ENCODE results near the gene C15orf62. TPM values are rescaled to one million over a fixed set of nuclear protein-coding genes. Genes with fewer than 3 reads are reported as not detected.

The C15orf62 gene
- total and polyA plus RNA-seq, 4 donors = 0.17 to 6.0 (median 1.5) TPM

DNA sequence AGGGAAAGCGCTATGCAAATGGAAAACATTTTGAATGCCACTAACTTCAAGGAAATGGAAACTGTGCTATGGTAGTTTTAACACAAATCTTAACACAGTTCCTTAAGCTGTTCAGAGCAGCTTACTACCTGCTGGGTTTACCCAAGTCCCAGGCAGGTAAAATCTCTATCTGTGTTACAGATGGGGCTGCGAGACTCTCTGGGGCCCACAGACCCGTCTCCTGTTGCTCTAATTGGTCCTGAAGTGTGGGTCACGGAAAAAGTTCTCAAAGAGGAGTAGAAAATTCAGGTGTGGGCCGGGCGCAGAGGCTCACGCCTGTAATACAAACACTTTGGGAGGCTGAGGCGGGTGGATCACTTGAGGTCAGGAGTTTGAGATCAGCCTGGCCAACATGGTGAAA is 20.2 kb downstream of the C15orf62 start:
- no peak overlapping the region for H3K27ac ChIP-seq (ENCODE audit: low read depth, low read length)
- WGBS (ENCODE audit: insufficient coverage) = 90% methylated on average over 3 of the region's 8 CpGs
- peaks cover 6% of the 10 kb centered on the region for H3K4me1 ChIP-seq (ENCODE audit: control insufficient read depth, insufficient read depth, low read length)

DNA sequence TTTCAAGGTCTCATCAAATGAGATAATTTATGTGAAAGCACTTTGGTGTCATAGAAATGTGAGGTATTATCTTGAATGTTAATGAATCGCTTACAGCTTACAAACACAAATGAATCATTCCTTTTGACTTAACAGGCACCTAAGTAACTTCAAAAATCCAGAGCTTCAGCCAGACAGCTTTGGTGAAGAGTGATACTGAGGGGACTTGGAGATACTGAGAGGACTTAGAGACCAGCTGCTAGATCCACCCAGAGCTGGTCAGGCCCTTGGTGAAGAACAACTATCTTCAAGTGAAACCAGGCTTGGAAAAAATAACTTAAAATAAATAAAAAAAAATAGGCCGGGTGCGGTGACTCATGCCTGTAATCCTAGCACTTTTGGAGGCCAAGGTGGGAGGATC is 20.9 kb downstream of the C15orf62 start:
- Histone ChIP-seq H3K27ac (ENCODE audit: low read depth, low read length) (no peak overlapping the region), H3K36me3 (ENCODE audit: control insufficient read depth, insufficient read depth, low read length) (peaks cover 7% of the 10 kb centered on the region), H3K4me3 (ENCODE audit: low read depth, low read length) (no peak overlapping the region), H3K4me1 (ENCODE audit: control insufficient read depth, insufficient read depth, low read length) (peaks cover 6% of the 10 kb centered on the region), H3K9me3 (ENCODE audit: control insufficient read depth, insufficient read depth, low read length) (no peaks in the 10 kb centered on the region), H3K27me3 (ENCODE audit: control insufficient read depth, insufficient read depth, low read length) (no peaks in the 10 kb centered on the region)
- DNase-seq (ENCODE audit: low read depth in 4 of 6, low spot score in 6 of 6) = no peak
- WGBS (ENCODE audit: insufficient coverage) = no CpG with 5 or more reads among the region's 3 CpGs

More for the DNA sequence above, 20.2 kb downstream of the C15orf62 start:
- Histone ChIP-seq H3K36me3 (ENCODE audit: control insufficient read depth, insufficient read depth, low read length) (peaks cover 7% of the 10 kb centered on the region), H3K9me3 (ENCODE audit: control insufficient read depth, insufficient read depth, low read length) (no peaks in the 10 kb centered on the region), H3K27me3 (ENCODE audit: control insufficient read depth, insufficient read depth, low read length) (no peaks in the 10 kb centered on the region), H3K4me3 (ENCODE audit: low read depth, low read length) (no peak overlapping the region)
- DNase-seq (ENCODE audit: low read depth in 4 of 6, low spot score in 6 of 6) = no peak

DNA sequence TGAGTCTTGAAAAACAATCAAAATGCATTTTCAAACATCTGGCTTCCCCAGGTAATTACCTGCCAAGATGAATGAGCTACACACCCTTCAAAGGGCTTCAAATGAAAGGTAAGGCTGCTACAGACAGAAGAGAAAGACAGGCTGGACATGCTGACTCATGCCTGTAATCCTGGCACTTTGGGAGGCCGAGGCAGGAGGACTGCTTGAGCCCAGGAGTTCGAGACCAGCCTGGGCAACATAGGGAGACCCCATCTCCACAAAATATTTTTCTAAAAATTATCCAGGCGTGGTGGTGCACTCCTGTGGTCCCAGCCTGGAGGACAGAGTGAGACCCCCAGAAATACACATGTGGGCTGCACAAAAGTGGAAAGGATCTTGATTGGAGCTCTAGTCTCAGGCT is 22.6 kb downstream of the C15orf62 start:
- no peak for DNase-seq (ENCODE audit: low read depth in 4 of 6, low spot score in 6 of 6)
- Histone ChIP-seq H3K9me3 (ENCODE audit: control insufficient read depth, insufficient read depth, low read length) (no peaks in the 10 kb centered on the region), H3K4me1 (ENCODE audit: control insufficient read depth, insufficient read depth, low read length) (peaks cover 6% of the 10 kb centered on the region), H3K36me3 (ENCODE audit: control insufficient read depth, insufficient read depth, low read length) (peaks cover 7% of the 10 kb centered on the region), H3K4me3 (ENCODE audit: low read depth, low read length) (no peak overlapping the region), H3K27me3 (ENCODE audit: control insufficient read depth, insufficient read depth, low read length) (no peaks in the 10 kb centered on the region), H3K27ac (ENCODE audit: low read depth, low read length) (no peak overlapping the region)
- 91% methylated on average over 3 of the region's 3 CpGs for WGBS (ENCODE audit: insufficient coverage)

DNA sequence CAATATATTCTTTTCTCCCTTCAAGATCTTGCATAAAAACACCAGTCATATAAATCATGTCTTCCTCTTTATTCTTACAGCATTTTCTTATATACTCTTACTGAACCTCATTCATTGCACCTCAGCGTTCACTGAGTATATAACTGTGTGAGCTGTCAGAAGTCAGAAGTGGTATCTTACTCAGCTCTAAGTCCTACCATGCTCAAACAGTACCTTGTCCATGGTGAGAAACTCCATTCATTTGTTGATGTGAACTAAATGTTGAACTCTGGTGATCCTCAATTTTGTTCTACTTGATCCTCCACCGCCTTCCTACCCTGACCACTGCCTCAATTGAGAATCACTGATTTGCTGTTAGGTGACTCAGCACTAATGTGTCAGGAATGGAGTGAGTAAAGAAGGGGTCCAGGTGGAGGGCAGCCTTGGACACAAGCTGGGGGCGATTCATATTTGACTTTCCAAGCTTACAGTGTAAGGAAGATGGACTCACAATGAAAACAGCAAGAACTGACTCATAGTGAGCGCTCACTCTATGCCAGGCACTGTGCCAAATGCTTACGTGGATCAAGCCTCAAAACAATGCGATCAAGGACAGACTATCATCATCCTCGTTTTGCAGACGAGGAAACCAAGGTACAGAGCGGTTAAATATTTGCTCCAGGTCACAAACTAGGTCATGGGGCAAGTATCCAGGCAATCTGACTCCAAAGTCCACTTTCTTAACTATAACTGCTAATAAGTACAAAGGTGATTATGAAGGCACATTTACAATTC is 23.6 kb downstream of the C15orf62 start:
- WGBS (ENCODE audit: insufficient coverage) = 89% methylated on average over 5 of the region's 9 CpGs
- DNase-seq (ENCODE audit: low read depth in 4 of 6, low spot score in 6 of 6) = no peak
- no peak overlapping the region for H3K4me3 ChIP-seq (ENCODE audit: low read depth, low read length)
- H3K36me3 ChIP-seq (ENCODE audit: control insufficient read depth, insufficient read depth, low read length) = peaks cover 7% of the 10 kb centered on the region
- no peak overlapping the region for H3K27ac ChIP-seq (ENCODE audit: low read depth, low read length)
- no peaks in the 10 kb centered on the region for H3K4me1 ChIP-seq (ENCODE audit: control insufficient read depth, insufficient read depth, low read length)
- H3K9me3 ChIP-seq (ENCODE audit: control insufficient read depth, insufficient read depth, low read length) = no peaks in the 10 kb centered on the region
- H3K27me3 ChIP-seq (ENCODE audit: control insufficient read depth, insufficient read depth, low read length) = no peaks in the 10 kb centered on the region

DNA sequence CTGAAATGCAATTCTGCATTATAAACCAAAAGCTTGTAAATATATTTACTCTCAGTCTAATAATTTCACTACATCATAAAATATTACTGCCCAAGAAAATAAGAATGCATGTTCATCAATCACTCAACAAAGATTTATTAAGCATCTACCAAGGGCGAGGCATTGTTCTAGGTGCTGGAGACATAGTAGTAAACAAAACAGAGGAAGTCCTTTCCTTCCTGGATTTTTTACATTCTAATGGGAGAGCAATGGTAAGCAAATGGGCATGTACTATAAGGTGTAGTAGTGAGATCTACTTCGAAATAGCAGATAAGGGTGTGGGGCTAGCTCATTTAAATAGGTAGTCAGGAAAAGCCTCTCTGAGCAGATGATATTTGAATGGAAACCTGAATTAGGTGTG is 26.3 kb downstream of the C15orf62 start:
- peaks cover 4% of the 10 kb centered on the region for H3K36me3 ChIP-seq (ENCODE audit: control insufficient read depth, insufficient read depth, low read length)
- no peak overlapping the region for H3K4me3 ChIP-seq (ENCODE audit: low read depth, low read length)
- no peak for DNase-seq (ENCODE audit: low read depth in 4 of 6, low spot score in 6 of 6)
- H3K27me3 ChIP-seq (ENCODE audit: control insufficient read depth, insufficient read depth, low read length) = no peaks in the 10 kb centered on the region
- no peaks in the 10 kb centered on the region for H3K9me3 ChIP-seq (ENCODE audit: control insufficient read depth, insufficient read depth, low read length)
- H3K4me1 ChIP-seq (ENCODE audit: control insufficient read depth, insufficient read depth, low read length) = no peaks in the 10 kb centered on the region
- WGBS (ENCODE audit: insufficient coverage) = 50% methylated on average over 1 of the region's 2 CpGs
- no peak overlapping the region for H3K27ac ChIP-seq (ENCODE audit: low read depth, low read length)

DNA sequence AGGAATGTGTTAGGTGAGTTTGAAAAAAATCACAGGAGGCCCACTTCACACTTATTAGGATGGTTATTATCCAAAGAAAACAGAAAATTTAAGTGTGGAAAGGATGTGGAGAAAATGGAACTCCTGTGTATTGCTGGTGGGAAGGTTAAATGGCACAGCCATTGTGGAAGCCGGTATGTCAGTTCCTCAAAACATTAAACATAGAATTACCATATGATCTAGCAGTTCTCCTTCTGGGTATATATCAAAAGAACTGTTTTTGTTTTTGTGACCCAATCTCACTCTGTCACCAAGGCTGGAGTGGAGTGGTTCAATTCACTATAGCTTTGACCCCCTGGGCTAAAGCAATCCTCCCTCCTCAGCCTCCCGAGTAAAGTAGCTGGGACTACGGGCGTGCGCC is 26.7 kb downstream of the C15orf62 start:
- H3K27ac ChIP-seq (ENCODE audit: low read depth, low read length) = no peak overlapping the region
- no peak for DNase-seq (ENCODE audit: low read depth in 4 of 6, low spot score in 6 of 6)
- H3K4me1 ChIP-seq (ENCODE audit: control insufficient read depth, insufficient read depth, low read length) = no peaks in the 10 kb centered on the region
- H3K9me3 ChIP-seq (ENCODE audit: control insufficient read depth, insufficient read depth, low read length) = no peaks in the 10 kb centered on the region
- WGBS (ENCODE audit: insufficient coverage) = no CpG with 5 or more reads among the region's 5 CpGs
- H3K36me3 ChIP-seq (ENCODE audit: control insufficient read depth, insufficient read depth, low read length) = peaks cover 4% of the 10 kb centered on the region
- H3K4me3 ChIP-seq (ENCODE audit: low read depth, low read length) = no peak overlapping the region
- no peaks in the 10 kb centered on the region for H3K27me3 ChIP-seq (ENCODE audit: control insufficient read depth, insufficient read depth, low read length)

DNA sequence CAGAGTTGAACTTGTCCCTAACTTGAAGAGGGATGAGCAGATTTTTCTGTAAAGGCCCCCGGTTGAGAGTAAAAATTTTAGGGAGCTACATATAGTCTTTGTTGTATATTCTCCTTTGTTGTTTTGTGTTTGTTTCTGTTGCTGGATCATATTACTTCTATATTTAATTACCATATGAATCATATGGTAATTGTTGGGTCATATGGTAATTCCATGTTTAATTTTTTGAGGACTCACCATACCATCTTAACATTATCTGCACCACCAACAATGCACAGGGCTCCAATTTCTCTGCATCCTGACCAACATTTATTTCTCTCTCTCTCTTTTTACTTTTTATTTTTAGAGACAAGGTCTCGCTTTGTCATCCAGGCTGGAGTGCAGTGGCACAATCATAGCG is 29.7 kb downstream of the C15orf62 start:
- WGBS (ENCODE audit: insufficient coverage) = 92% methylated on average over 2 of the region's 3 CpGs
- no peak for DNase-seq (ENCODE audit: low read depth in 4 of 6, low spot score in 6 of 6)
- Histone ChIP-seq H3K27ac (ENCODE audit: low read depth, low read length) (no peak overlapping the region), H3K4me3 (ENCODE audit: low read depth, low read length) (no peak overlapping the region), H3K27me3 (ENCODE audit: control insufficient read depth, insufficient read depth, low read length) (no peaks in the 10 kb centered on the region), H3K4me1 (ENCODE audit: control insufficient read depth, insufficient read depth, low read length) (no peaks in the 10 kb centered on the region), H3K9me3 (ENCODE audit: control insufficient read depth, insufficient read depth, low read length) (no peaks in the 10 kb centered on the region), H3K36me3 (ENCODE audit: control insufficient read depth, insufficient read depth, low read length) (peaks cover 2% of the 10 kb centered on the region)

DNA sequence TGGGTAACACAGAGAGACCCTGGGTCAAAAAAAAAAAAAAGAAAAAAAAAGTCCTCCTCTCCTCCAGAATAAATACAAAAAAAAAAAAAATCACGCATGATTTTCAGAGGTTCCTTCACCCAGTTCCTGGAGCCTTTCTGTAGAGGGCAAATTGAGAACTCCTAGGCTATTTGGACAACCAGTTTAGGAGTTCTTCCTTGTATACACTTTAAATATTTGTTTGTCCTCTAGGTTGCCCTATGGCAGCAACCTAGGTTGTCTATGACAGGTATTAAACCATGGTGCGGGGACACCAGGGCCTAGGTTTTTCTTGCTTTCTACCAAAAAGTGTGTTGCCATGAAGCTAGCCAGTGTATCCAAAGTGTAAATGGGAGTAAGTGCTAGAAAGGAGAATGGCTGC is 33.3 kb downstream of the C15orf62 start:
- no peak overlapping the region for H3K27ac ChIP-seq (ENCODE audit: low read depth, low read length)
- H3K9me3 ChIP-seq (ENCODE audit: control insufficient read depth, insufficient read depth, low read length) = no peaks in the 10 kb centered on the region
- 100% methylated on average over 1 of the region's 2 CpGs for WGBS (ENCODE audit: insufficient coverage)
- no peak for DNase-seq (ENCODE audit: low read depth in 4 of 6, low spot score in 6 of 6)
- H3K27me3 ChIP-seq (ENCODE audit: control insufficient read depth, insufficient read depth, low read length) = no peaks in the 10 kb centered on the region
- peaks cover 2% of the 10 kb centered on the region for H3K36me3 ChIP-seq (ENCODE audit: control insufficient read depth, insufficient read depth, low read length)
- H3K4me3 ChIP-seq (ENCODE audit: low read depth, low read length) = no peak overlapping the region
- H3K4me1 ChIP-seq (ENCODE audit: control insufficient read depth, insufficient read depth, low read length) = peaks cover 14% of the 10 kb centered on the region

DNA sequence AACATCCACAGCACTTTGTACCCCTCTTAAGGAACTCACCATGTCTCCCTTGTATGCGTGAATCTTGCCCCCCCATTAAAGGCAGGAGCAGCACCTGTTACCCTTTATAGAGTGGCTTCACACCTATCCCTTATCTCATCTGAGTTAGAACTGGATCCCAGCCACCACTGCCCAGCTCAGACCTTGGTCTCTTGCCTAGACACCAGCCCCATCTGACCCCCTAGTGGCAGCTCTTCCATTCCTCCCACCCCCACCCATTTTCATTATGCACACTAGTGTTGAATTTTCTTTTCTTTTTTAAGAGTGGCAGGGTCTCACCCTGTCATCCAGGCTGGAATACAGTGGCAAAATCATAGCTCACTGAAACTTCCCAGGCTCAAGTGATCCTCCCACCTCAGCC is 33.9 kb downstream of the C15orf62 start:
- no peak for DNase-seq (ENCODE audit: low read depth in 4 of 6, low spot score in 6 of 6)
- no peaks in the 10 kb centered on the region for H3K27me3 ChIP-seq (ENCODE audit: control insufficient read depth, insufficient read depth, low read length)

DNA sequence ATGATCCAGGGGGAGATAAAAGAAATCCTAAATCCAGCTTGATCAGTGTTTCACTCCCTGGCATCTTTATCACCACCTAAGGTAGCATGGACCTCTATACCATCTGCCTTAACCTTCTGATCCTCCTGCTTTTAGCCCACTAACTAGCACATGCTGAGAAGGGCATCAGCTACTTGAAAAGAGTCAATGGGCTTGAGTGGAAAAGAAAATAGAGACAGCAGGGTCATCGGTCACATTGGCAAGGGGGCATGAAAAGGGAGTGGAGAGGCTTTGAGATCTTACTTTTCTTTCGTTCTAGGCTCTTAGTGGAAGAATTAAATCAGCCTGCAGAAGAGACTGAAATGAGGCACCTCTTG is 36.9 kb downstream of the C15orf62 start:
- H3K36me3 ChIP-seq (ENCODE audit: control insufficient read depth, insufficient read depth, low read length) = peaks cover 22% of the 10 kb centered on the region
- peak overlapping the region; percentile 97 for H3K27ac ChIP-seq (ENCODE audit: low read depth, low read length)
- peaks cover 28% of the 10 kb centered on the region for H3K4me1 ChIP-seq (ENCODE audit: control insufficient read depth, insufficient read depth, low read length)
- whole genome bisulfite sequencing (ENCODE audit: insufficient coverage) = 0% methylated on average over 2 of the region's 2 CpGs
- no peak for DNase-seq (ENCODE audit: low read depth in 4 of 6, low spot score in 6 of 6)
- peak overlapping the region; percentile 100 for H3K4me3 ChIP-seq (ENCODE audit: low read depth, low read length)
- H3K27me3 ChIP-seq (ENCODE audit: control insufficient read depth, insufficient read depth, low read length) = no peaks in the 10 kb centered on the region
- H3K9me3 ChIP-seq (ENCODE audit: control insufficient read depth, insufficient read depth, low read length) = no peaks in the 10 kb centered on the region

More for the DNA sequence above, 33.9 kb downstream of the C15orf62 start:
- Histone ChIP-seq H3K36me3 (ENCODE audit: control insufficient read depth, insufficient read depth, low read length) (peaks cover 2% of the 10 kb centered on the region), H3K4me1 (ENCODE audit: control insufficient read depth, insufficient read depth, low read length) (peaks cover 20% of the 10 kb centered on the region), H3K9me3 (ENCODE audit: control insufficient read depth, insufficient read depth, low read length) (no peaks in the 10 kb centered on the region), H3K27ac (ENCODE audit: low read depth, low read length) (no peak overlapping the region), H3K4me3 (ENCODE audit: low read depth, low read length) (no peak overlapping the region)
- 92% methylated on average over 1 of the region's 1 CpG for WGBS (ENCODE audit: insufficient coverage)

Measured in spinal cord (tissue), 10 donors.